ENCODE results near the gene TSHZ2.

TSHZ2 gene

DNA sequence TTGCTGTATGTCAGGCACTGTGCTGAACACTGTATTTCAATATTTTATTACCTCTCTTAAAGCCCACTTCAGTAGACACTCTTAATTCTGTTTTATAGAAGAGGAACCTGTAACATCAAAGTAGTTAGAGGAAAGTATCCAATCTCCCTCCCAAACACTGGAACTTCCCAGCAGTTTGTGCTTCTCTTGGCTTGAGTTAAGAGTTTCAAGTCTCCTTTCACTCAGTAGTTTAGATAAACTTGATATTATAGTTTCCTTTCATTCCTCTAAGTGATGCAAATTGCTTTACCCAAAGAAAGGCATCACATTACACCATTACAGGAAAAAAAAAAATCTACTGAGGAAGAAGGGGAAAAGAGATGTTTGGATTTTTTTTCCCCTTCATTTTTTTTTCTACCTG, 164.3 kb downstream of the TSHZ2 start:
- no peak for DNase-seq

DNA sequence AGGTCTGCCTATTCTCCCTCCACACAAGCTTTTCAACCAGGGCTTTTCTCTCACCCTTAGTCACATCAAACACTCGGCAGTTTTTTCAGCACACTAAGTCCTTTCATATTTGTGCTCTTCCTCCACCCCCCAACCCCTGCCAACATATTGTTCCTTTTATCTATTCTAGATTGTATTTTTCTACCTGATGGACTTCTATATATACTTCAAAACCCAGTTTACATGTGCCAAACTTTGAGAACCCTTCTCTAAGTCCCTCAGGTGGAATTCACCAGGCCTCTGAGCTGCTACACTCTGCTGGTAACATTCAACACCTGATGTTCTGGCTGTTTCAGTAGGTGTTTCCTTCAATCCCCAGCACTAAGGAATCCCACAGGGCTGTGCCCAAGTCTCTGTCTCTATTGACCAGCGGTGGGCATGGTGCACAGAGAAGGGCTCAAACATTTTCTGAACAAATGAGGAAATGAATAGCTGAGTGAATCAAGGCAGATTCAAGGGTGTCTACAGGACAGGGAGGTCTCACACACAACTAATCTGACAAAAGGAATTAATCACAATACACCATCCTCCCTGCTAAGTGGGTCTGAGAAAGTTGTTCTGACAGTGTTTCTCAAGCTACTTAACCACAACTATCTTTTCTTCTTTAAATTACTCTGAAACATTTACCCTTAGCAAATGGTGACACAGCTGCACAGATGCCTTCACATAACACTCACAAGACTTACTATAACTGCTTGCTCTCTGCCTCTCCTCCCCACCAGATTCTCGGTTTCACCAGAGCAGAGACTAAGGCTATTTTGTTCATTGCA, 166.5 kb downstream of the TSHZ2 start:
- DNase-seq = no peak

DNA sequence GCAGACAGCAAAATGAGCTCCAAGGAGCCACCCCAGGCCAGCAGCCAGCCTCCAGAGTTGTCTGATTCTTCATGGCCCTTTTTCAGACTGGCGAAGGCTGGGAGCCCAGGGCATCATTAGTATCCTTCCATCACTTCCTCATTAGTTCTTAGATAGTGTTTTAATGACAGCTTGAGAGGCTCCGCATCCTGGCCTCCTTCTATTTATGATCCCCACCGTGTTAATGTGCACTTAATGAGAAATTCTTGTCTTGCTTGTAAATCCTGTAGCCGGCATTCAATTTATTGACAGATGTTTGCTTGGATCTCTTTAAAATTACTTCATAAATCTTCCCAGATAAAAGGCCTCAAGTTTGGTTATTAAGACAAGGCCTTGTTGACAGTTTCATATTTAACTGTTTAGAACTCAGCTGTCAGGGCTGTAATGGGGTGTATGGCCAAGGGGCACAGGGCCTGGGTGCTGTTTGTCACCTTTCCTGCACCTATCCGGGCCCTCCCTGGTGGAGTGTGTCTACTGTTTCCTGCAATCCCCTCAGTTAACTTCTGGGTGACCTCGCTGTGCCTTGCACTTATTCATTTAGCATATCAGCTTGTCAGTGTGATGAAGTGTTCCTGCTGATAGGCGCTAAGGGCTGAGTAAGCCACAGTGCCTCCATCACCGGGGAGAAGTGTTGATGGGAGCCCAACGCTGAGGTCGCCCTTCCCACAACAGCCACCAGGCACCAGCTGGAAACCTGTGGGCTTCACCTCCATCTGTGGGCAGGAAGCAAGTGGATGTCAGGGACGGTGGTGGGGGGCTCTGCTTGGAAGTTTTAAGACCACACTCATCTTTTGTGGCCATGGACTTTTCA, 169.3 kb downstream of the TSHZ2 start:
- no peak for DNase-seq

DNA sequence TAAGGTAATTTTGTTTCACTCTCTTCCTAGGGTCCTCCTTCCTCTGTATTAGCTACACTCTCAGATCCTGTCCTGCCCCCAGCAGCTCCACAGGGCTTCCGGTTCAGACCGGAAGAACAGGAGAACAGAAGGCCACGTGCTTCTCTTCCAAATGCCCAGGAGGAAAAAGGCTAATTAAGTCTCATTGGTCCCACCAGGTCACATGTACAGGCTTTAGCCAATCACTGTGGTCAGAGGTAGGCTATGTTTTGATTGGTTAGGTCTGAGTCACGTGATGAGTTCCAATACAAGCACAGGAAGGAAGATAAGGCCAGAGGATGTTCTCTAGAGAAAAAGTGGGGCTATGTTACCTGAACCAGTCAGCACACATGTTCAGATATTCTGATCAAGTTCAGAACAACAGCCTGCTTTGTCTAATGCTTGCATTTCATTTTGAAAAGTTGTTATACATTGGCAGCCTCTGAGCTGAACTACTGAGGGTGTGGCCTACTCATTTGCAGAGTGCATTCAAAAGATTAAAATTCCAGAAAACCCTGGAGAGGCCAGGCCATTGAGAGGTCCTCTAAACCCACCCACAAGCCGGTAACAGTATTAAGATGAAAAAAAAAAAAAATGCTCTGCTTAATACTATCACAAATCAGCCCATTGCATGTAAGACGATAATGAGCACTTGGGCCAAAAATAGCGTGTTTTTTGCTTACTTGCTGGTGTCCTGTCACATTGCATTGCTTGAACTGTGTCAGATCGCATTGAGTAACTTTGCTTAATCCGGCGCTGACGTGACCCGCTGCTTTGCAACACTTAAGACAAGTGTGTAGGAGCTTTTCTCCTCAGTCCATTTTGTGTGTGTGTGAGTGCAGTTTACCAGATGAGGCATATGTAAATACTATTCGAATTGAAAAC, 170.3 kb downstream of the TSHZ2 start:
- DNase-seq = no peak

DNA sequence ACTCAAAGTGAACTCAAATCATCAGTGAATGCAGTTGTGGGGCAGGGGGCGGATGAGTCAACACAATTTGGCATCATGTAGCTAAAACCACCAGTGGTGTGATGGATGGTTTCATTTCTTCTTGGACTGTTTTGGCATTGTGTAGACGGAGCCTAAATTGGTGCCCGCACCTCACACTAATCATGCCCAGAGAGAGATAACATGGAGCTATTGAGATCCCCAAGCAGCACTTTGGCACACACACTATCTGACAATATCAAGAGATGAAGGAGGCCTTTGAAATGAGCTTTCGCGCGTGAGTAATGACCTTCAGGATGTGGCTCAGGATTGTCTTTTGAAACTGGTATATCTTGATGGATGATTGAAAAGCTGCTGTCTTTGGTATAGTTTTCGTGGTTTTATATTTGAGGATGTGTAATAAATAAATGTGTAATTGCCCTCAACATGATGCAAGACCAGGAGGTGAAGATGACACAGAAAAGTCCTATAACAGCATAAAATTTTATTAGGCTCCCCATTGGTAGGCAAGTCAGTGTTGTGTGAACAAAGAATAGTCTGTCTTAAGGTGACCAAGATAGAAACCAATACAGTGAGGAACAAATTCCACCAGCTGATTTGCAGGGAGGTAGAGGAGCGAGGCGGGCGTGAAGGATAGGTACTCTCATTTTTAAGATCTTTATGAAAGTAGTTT, 174.2 kb downstream of the TSHZ2 start:
- DNase-seq = peak; percentile 19

DNA sequence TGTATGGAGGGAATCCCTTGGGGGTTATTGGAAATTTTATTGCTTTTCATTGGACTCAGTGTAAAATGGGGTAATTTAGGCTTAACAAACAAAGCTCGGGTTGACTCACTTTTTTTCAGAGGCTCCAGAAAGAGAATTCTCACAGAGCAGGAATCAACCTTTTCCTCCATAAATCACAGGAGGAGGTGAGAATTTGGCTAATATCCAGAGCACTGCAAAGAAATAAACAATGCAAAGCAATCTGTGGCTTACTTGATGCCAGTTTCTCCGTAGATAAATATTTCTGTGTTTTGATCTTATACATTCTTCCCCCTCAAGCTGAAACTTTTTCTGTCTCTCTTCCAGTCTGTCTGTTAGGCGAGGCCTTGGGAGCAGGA, 176.6 kb downstream of the TSHZ2 start:
- no peak for DNase-seq

DNA sequence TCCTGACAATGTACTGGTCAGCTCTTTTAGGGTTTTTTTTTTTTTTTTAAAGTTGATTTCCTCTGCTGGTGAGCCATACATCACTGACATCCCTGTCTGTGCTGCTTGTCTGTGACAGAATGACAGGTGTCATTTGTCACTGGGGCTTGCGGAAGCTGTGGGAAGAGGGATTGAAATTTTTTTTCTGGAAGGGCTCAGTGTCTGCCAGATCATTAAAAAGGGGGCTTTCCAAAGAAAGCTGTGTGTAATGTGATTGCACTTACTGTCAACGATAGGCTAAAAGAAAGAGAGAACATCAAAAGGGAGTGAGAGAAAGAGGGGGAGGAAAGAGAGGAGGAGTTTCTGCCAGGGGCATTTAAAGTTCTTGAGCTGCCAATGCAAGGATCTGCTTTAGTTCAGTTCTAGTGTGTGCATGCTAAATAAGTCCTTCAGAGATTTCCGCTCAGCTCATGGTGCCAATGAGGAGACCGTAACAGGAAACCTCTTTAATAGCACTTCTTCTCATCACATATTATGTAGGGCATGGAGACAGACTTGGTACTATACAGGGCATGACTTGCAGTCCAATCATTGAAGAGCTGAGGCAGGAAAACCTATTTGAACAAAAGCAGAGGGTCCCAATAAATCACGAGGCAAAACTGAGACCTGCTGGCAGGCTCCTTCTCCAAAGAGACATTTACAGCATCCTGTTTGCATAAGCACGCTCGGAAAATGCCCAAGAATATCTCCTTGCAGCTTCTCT, 177.2 kb downstream of the TSHZ2 start:
- DNase-seq = no peak

DNA sequence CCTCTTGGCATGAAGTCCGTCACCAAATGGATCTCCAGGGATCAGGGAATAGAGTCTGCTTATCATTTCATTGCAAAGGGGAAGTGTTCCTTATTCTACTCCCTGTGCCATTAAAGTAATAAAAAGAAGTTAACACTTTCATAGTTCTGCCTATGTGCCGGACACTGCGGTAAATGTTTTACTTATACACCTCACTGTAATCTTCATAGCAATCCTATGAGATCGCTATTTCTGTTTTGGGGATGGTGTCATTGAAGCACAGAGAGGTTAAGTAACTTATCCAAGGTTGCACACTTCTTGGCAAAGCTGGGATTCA, 177.7 kb downstream of the TSHZ2 start:
- DNase-seq = no peak

DNA sequence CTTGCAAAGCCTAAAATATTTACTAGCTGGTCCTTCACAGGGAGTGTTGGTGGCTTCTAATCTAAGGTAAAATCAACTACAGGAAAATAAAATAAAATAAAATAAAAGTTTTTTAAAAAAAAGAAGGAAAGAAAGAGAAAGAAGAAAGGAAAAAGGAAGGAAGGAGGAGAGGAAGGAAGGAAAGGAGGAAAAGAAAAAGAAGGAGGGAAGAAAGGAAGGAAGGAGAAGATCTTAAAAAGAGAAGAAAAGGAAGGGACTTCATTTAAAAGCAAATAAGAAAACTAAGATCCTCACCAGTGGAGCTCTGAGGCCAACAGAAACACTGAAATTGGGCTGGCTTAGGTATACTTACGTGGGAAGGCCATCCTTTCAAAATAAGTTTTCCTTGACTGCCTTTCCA, 178.4 kb downstream of the TSHZ2 start:
- no peak for DNase-seq

DNA sequence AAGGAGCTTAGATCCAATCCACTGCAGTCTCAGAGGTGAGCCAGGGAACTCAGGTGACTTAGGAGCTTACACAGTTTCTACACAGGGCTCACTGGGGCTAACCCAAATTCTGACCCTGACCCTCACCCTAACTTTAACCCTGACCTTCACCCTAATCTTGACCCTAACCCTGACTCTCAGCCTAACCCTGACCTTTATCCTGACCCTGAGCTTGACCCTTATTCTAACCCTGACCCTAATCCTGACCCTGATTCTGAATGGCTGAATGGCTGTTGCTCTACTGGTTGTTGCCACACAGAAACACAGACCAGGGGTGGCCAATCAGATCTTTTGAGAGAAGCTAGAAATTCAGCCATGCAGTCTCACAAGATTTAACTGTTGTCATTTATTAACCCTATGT, 180.1 kb downstream of the TSHZ2 start:
- DNase-seq = no peak

DNA sequence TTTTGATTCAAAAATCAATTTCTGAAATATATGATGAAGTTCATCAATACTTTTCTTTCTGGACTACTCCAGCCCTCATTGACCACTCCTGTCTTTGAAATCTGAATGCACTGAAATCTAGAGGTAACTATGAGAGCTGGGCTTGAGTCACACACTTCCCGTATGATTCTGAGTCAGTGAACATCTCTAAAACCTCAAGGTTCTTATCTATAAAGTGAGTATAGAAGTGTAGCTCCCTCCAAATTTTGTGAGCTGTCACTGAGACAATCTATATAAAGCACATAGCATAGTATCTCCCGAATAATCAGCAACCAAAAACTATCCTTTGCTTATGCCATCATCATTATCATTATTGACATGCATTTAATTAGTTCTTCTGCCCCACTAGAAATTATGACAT, 182.4 kb downstream of the TSHZ2 start:
- no peak for DNase-seq

DNA sequence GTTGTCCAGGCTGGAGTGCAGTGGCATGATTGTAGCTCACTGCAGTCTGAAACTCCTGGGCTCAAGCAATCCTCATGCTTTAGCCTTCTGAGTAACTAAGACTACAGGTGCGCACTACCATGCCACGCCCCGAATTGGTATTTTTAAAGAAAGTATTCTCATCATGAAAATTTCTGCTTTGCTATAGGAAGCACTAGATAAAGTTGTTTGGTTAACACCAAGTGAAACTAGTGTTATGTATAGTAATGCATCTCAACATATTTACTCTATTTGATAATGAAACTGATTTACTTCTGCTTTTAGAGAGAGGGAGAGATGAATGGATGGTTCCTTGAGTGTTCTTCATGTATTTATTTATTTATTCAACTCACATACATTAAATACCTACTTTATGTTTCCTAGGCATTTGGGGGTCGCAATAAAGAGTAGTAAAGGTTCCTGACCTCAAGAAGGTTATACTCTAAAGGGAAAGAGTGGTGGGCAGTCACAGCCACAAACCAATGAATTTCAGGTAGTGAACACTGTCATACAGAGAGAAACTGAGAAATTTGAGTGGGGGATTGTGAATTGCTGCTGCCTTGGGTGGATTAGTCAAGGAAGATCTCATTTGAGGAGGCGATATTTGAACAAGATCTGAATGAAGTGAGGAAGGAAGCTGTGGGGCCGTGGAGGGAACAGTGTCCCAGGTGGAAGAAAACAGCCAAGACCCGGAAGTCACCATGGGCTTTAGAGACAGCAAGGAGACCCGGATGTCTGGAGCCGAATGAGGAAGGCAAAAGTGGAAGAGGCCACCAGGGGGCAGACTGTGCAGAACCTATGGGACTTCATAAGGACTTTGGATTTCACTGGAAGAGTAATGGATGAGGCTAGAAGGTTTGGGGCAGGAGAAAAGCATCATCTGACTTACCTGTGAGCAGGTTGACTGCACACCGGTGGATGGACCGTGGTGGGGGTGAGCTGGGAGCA, 185.6 kb downstream of the TSHZ2 start:
- peak; percentile 43 for DNase-seq

DNA sequence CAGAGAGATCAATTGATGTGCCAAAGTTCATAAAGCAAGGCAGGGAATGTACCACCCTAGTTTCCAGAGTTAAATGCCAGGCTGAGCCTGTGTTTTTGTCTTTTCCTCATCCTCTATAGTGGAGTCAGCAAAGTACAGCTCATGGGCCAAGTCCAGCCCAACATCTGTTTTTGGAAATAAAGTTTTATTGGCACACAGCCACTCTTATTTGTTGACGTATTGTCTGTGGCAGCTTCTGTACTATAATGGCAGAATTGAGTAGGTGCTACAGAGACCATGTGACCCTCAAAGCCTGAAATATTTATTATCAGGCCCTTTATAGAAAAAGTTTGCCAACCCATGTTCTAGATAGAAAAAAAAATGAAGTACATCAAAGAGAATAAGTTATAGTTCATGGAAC, 187.0 kb downstream of the TSHZ2 start:
- no peak for DNase-seq

DNA sequence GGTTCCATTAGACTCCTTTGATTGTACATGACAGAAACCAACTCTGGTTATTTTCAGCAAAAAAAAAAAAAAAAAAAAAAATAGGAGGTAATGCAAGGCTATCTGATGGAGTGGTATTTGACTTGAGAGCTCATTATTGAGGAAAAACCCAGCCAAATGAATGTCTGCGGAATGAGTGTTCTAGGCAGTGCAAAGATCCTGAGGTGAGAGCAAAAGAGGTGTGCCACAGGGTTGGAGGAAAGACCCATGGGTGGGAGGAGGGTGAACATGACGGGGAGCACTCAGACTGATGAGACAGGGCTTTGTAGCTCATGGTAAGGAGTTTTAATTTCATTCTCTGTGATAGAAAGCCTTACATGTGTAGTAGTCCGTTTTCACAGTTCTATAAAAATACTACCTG, 188.9 kb downstream of the TSHZ2 start:
- DNase-seq = no peak

DNA sequence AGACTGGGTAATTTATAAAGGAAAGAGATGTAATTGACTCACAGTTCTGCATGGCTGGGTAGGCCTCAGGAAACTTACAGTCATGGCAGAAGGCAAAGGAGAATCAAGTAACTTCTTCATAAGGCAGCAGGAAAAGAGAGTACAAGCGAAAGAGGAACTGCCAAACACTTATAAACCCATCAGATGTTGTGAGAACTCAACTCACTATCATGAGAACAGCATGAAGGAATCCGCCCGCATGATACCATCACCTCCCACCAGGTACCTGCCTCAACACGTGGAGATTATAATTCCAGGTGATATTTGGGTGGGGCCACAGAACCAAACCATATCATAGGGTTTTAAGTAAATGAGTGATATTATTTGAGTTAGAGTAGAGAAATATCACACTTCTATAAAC, 189.3 kb downstream of the TSHZ2 start:
- DNase-seq = no peak

DNA sequence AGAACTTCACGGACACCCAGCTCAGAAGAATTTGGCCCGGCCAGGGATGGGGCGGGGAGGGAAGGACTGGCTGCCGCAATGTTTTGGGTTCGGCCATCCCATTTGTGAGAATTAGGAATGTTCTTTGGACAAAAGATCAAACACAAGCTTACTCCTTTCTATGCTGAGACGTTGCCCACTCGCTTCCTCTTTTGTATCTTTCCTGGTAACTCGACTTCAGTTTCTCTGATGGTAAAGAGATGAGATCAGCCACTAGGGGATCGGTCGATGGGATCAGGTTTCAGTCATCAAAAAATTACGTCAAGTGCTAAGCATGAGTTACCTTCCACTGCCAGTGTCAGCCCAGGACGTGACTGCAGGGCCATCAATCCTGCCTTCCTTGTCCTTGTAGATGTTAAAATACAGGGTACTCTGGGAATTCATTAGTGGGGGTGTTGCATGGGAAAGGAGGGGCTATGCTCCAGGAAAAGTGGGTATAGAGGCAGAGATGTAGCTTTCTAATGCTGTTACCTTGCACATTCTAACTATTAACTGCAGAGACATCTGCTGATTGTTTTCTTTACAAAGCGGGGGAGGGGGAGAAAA, 190.2 kb downstream of the TSHZ2 start:
- no peak for DNase-seq

DNA sequence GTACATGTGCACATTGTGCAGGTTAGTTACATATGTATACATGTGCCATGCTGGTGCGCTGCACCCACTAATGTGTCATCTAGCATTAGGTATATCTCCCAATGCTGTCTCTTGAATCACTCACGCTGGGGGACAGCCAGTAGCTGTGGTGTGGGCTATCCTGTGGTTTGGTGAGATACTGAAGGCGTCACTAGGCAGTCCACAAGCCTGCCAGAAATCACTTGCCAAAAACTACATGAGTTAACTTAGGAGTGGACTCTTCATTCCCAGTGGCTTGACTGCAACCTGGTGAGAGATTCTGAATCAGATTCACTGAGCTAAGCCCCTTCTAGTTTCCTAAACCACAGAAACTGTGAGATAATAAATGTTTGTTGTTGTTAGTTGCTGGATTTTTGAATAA, 191.3 kb downstream of the TSHZ2 start:
- DNase-seq = no peak

DNA sequence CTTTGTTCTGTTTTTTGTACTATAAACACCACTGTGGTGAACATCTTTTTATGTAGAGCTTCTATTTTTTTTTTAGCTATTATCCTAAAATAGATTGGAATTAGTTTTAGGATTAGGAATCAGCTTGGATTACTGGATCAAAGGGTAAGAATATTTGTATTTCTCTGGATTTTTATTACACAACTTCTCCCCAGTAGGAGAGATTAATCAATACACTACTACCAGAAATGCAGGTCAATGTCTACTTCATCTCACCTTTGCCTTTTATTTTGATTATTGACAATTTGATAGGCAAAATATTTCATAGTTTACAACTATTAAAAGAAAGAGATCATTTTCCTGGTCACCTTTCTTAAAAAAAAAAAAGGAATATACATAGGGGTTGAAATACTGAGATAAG, 191.9 kb downstream of the TSHZ2 start:
- DNase-seq = no peak

DNA sequence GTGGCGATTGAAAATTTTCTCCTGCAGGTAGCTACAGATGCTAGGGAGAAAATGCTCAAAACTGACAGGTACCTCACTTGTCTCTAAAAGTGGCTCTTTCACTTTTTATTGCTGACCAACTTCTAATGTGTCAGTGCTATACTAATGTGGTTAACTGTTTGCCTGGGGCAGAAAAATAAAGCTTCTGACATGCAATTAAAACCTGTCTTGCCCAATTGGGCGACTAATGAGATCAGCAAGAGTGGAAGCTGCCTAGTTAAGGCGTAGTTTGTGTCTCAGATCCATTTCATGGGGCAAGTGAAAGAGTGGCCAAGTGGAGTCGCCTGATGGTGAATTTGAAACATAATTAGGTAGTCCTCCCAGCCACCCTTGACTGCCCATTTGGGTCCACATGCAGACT, 193.3 kb downstream of the TSHZ2 start:
- DNase-seq = no peak

DNA sequence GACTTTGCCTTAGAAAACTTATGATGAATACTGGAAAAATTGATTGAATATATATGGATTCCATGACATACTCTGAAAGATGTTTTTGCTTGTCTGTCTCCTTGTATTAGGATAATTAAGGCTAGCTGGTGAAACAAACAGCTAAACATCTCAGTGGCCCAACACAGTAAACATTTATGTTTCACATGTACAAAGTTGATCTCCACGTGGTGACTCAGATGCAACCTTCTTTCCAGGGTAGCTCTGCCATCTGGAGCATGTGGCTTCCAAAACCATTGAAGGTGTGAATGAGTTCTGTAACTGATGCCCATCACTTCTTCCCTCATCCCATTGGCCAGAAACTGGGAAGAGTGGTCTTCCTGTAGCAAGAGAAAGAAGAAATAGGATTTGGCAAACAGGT, 196.3 kb downstream of the TSHZ2 start:
- DNase-seq = no peak

DNA sequence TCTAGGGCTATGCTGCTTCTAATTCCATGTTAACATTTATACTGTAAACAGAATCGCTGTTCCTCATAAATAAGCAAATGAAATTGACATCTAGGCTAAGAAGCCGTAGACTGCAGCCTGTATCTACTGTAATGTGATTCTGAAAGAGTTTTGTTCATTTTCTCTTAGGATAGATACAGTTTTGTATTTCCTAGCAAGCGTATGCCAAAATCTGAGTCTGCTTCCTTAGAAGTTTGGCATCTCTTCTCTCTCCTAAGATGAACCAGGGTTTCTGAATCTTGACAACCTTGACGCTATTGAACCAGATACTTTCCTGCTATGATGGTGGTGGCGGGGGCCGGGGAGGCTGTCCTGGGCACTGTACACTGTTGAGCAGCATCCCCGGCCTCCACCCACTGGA, 198.0 kb downstream of the TSHZ2 start:
- no peak for DNase-seq

Data from CD4-positive, alpha-beta T cell treated with Interleukin-6 for 4 hours (primary cell).